ENCODE measurements around the gene TMTC2. TPM values are rescaled to one million over a fixed set of nuclear protein-coding genes. Genes with fewer than 3 reads are reported as not detected.
"Not testable (repeated sequence)": the region's sequence is repeated elsewhere in the genome, so short reads cannot be mapped to it uniquely, and the experiment has no call there.

TMTC2 gene
- polyA plus RNA-seq, 6 donors from 2014 or later: 0.13 to 0.49 (median 0.17) TPM; not detected in 3

DNA sequence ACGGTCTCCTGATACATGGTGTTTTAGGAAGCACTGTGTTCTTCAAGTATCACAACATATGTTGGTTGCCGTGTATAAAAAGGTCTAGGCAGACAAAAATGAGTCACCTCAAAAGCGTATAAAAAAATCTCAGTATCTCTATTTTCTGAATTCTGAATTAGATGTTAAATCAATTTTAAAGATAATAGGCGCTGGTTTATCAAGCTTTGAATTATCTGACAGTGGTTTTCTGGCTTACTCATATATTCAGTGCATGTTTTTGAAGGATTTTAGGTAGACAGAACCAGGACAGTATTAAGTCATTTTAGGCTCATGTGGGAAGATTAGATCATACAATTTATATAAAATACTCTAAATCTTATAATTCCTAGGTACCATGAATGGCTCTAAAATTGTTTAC, 110.8 kb downstream of the TMTC2 start:
- H3K4me3 Mint-ChIP-seq: no peak overlapping the region
- H3K27ac Mint-ChIP-seq: no peak overlapping the region
- no peak for DNase-seq
- ATAC-seq (ENCODE audit: low read depth in 2 of 2): no peak
- H3K4me1 Mint-ChIP-seq: no peaks in the 10 kb centered on the region
- H3K36me3 Mint-ChIP-seq: no peaks in the 10 kb centered on the region
- H3K9me3 Mint-ChIP-seq: peaks cover 0 to 6% (median 2%) of the 10 kb centered on the region in 7 donors
- H3K27me3 Mint-ChIP-seq: no peaks in the 10 kb centered on the region

GRCh38 chr12:82800185-82800584, 113.5 kb downstream of the TMTC2 start:
- no peak overlapping the region for H3K27ac Mint-ChIP-seq
- no peaks in the 10 kb centered on the region for H3K27me3 Mint-ChIP-seq
- no peaks in the 10 kb centered on the region for H3K4me1 Mint-ChIP-seq
- no peaks in the 10 kb centered on the region for H3K36me3 Mint-ChIP-seq
- DNase-seq: no peak
- no peak overlapping the region for H3K4me3 Mint-ChIP-seq
- peaks cover 0 to 6% (median 2%) of the 10 kb centered on the region in 7 donors for H3K9me3 Mint-ChIP-seq
- ATAC-seq (ENCODE audit: low read depth in 2 of 2): no peak

DNA sequence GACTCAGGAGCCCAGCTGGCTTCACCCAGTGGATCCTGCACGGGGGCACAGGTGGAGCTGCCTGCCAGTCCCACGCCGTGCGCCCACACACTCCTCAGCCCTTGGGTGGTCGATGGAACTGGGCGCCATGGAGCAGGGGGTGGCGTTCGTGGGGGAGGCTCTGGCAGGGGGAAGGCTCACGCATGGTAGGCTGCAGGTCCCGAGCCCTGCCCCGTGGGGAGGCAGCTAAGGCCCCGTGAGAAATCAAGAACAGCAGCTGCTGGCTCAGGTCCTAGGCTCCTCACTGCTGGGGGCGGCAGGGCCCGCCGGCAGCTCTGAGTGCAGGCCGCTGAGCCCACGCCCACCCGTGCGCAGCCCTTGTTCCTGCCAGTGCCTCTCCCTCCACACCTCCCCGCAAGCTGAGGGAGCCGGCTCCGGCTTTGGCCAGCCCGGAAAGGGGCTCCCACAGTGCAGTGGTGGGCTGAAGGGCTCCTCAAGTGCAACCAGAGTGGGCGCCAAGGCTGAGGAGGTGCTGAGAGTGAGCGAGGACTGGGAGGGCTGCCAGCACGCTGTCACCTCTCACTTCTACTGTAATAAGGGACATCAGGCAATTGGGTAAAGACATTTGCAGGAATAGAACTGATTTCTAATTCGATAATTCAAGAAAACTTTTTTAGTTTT, 115.4 kb downstream of the TMTC2 start:
- no peaks in the 10 kb centered on the region for H3K27me3 Mint-ChIP-seq
- H3K36me3 Mint-ChIP-seq: no peaks in the 10 kb centered on the region
- ATAC-seq (ENCODE audit: low read depth in 2 of 2): no peak
- no peak overlapping the region for H3K4me3 Mint-ChIP-seq
- H3K27ac Mint-ChIP-seq: no peak overlapping the region
- H3K4me1 Mint-ChIP-seq: no peaks in the 10 kb centered on the region
- DNase-seq: no peak
- peaks cover 0 to 6% (median 2%) of the 10 kb centered on the region in 7 donors for H3K9me3 Mint-ChIP-seq

DNA sequence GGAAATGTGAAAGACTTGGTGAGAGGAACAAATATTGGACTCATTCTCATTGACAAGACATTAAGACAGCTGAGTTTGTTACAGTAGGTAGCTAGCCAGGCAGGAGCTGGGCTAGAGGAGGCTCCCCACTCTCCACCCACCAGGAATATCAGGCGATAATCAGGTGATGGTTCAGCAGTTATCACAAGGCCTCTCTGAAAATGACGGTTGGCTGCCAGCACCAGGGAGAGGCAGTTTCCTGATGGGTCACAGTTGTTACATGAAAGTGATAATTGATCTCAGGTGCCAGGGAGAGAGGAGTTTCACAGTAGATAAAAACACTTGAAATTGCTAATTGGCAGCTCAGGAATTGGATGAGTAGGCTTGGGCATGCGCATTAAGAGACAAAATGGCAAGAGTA, 116.5 kb downstream of the TMTC2 start:
- H3K36me3 Mint-ChIP-seq: no peaks in the 10 kb centered on the region
- no peak overlapping the region for H3K4me3 Mint-ChIP-seq
- peaks cover 0 to 6% (median under 1%) of the 10 kb centered on the region in 7 donors for H3K9me3 Mint-ChIP-seq
- no peak for ATAC-seq (ENCODE audit: low read depth in 2 of 2)
- H3K4me1 Mint-ChIP-seq: no peaks in the 10 kb centered on the region
- no peaks in the 10 kb centered on the region for H3K27me3 Mint-ChIP-seq
- DNase-seq: no peak
- H3K27ac Mint-ChIP-seq: no peak overlapping the region

DNA sequence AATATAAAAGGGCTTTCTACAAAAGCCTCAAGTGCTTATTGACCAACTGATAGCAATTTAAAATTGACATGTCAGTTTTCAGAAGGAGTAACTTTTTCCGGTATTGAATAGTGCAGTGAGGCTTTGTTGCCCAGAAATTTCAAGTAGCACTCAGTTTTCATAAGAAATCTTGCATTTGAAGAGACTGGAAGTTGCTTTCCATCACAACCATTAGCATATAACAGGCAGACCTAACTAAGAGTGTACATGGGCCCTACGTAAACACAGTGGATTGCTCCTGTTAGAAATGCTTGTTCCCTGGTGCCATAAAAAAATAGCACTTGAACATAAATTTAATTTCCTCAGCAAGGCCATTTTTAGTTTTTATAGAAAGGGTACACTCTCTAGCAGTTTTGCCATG, 117.9 kb downstream of the TMTC2 start:
- Mint-ChIP-seq H3K36me3 (peaks cover 0 to 4% of the 10 kb centered on the region in 2 donors), H3K4me1 (no peaks in the 10 kb centered on the region), H3K4me3 (no peak overlapping the region), H3K9me3 (peaks cover 0 to 6% (median 0%) of the 10 kb centered on the region in 7 donors), H3K27ac (peak overlapping the region in 1 of 6 donors; percentile 22), H3K27me3 (no peaks in the 10 kb centered on the region)
- DNase-seq (no peak), ATAC-seq (ENCODE audit: low read depth in 2 of 2) (no peak)

GRCh38 chr12:82805004-82805403, 118.3 kb downstream of the TMTC2 start:
- not testable (repeated sequence) for H3K36me3 Mint-ChIP-seq; H3K9me3 Mint-ChIP-seq; H3K27me3 Mint-ChIP-seq; DNase-seq; ATAC-seq (ENCODE audit: low read depth in 2 of 2); H3K4me3 Mint-ChIP-seq; H3K4me1 Mint-ChIP-seq
- H3K27ac Mint-ChIP-seq: peak overlapping the region in 1 of 6 donors; percentile 22

GRCh38 chr12:82805812-82806497, 119.2 kb downstream of the TMTC2 start:
- H3K4me3 Mint-ChIP-seq: no peak overlapping the region
- peaks cover 0 to 4% of the 10 kb centered on the region in 2 donors for H3K36me3 Mint-ChIP-seq
- no peak for DNase-seq
- H3K27ac Mint-ChIP-seq: no peak overlapping the region
- H3K4me1 Mint-ChIP-seq: no peaks in the 10 kb centered on the region
- no peaks in the 10 kb centered on the region for H3K27me3 Mint-ChIP-seq
- no peak for ATAC-seq (ENCODE audit: low read depth in 2 of 2)
- H3K9me3 Mint-ChIP-seq: peaks cover 0 to 5% (median 0%) of the 10 kb centered on the region in 7 donors

GRCh38 chr12:82807132-82807737, 120.5 kb downstream of the TMTC2 start:
- no peak for DNase-seq
- Mint-ChIP-seq H3K9me3 (peaks cover 0 to 2% (median 0%) of the 10 kb centered on the region in 7 donors), H3K27me3 (no peaks in the 10 kb centered on the region), H3K36me3 (peaks cover 0 to 4% of the 10 kb centered on the region in 2 donors), H3K4me3 (no peak overlapping the region), H3K4me1 (no peaks in the 10 kb centered on the region), H3K27ac (no peak overlapping the region)
- ATAC-seq (ENCODE audit: low read depth in 2 of 2): no peak

- H3K27ac Mint-ChIP-seq: peak overlapping the region in 1 of 6 donors; percentile 41
- no peaks in the 10 kb centered on the region for H3K4me1 Mint-ChIP-seq
- no peak overlapping the region for H3K4me3 Mint-ChIP-seq
- no peak for ATAC-seq (ENCODE audit: low read depth in 2 of 2)
- DNase-seq: no peak
- peaks cover 0 to 6% (median 0%) of the 10 kb centered on the region in 7 donors for H3K9me3 Mint-ChIP-seq
- H3K36me3 Mint-ChIP-seq: peaks cover 0 to 12% of the 10 kb centered on the region in 2 donors
- H3K27me3 Mint-ChIP-seq: no peaks in the 10 kb centered on the region
These were observed 123.9 kb downstream of the TMTC2 start for GRCh38 chr12:82810568-82810967.

- H3K9me3 Mint-ChIP-seq: peaks cover 0 to 6% (median 0%) of the 10 kb centered on the region in 7 donors
- ATAC-seq (ENCODE audit: low read depth in 2 of 2) (no peak), DNase-seq (no peak)
- no peak overlapping the region for H3K4me3 Mint-ChIP-seq
- no peak overlapping the region for H3K27ac Mint-ChIP-seq
- H3K27me3 Mint-ChIP-seq: no peaks in the 10 kb centered on the region
- H3K36me3 Mint-ChIP-seq: peaks cover 0 to 11% of the 10 kb centered on the region in 2 donors
- no peaks in the 10 kb centered on the region for H3K4me1 Mint-ChIP-seq
These were observed 130.7 kb downstream of the TMTC2 start for GRCh38 chr12:82817368-82817767.

DNA sequence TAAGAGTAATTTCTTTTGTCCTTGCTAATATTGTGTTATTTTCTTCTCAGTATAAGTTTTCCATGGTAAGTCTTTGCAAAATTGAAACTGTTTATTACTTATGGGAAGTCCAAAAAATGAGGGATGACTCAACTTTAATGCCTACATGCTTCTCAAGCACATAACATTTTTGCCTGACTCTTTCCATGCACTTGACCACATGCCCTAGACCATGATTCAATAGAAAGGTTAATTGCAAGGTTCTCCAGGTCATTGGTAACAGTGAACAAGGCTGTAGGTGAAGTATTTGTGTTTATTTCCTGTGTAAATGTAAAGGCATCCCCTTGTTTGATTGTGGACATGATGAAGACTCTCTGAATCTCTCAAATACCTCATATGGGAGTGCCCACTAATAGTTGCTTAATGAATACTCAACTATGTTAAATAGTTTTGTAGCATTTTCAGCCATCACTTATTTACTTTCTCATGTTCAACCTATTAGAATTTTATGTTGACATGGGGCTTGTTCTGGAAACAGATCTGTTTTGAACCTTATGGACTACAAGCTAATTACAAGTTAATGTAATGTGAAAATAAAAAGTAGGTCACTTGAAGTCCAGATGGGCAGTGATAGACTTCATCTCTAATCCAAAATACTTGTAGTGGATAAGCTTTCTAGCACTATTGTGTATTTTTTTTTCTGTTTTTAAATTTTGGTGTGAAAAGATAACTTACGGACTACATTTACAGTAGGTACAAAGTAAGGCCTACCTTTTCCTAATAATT, 131.7 kb downstream of the TMTC2 start:
- no peak for ATAC-seq (ENCODE audit: low read depth in 2 of 2)
- Mint-ChIP-seq H3K9me3 (peaks cover 0 to 6% (median 0%) of the 10 kb centered on the region in 7 donors), H3K4me3 (no peak overlapping the region), H3K36me3 (peaks cover 0 to 11% of the 10 kb centered on the region in 2 donors), H3K27ac (no peak overlapping the region), H3K27me3 (no peaks in the 10 kb centered on the region), H3K4me1 (no peaks in the 10 kb centered on the region)
- DNase-seq: no peak

GRCh38 chr12:82826505-82826904, 139.8 kb downstream of the TMTC2 start:
- Mint-ChIP-seq H3K9me3 (peaks cover 0 to 6% (median 0%) of the 10 kb centered on the region in 7 donors), H3K36me3 (no peaks in the 10 kb centered on the region), H3K27ac (no peak overlapping the region), H3K4me1 (no peaks in the 10 kb centered on the region), H3K4me3 (no peak overlapping the region), H3K27me3 (no peaks in the 10 kb centered on the region)
- DNase-seq: no peak
- no peak for ATAC-seq (ENCODE audit: low read depth in 2 of 2)

DNA sequence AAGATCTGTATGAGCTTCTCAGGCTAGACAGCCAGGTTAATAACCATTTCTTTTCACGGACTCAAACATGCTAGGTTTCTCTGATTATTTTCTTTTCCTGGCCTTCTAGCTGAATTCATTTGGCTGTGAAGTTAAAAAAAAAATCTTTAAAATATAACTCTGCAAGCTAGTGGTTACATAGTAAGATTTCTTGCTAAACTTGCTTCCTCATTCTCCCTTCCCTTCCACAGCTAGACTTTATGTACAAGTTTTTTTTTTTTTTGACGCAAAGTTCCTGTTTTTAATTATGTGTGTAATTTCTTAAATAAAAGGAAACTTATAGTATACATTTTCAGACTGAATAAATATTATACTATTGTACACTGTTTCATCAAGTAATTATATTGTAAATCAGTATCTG, 145.4 kb downstream of the TMTC2 start:
- peaks cover 0 to 3% (median 0%) of the 10 kb centered on the region in 7 donors for H3K9me3 Mint-ChIP-seq
- no peaks in the 10 kb centered on the region for H3K4me1 Mint-ChIP-seq
- no peak overlapping the region for H3K4me3 Mint-ChIP-seq
- H3K27me3 Mint-ChIP-seq: no peaks in the 10 kb centered on the region
- no peaks in the 10 kb centered on the region for H3K36me3 Mint-ChIP-seq
- DNase-seq (no peak), ATAC-seq (ENCODE audit: low read depth in 2 of 2) (no peak)
- no peak overlapping the region for H3K27ac Mint-ChIP-seq
